Calu3 (cell line): ENCODE measurements around the gene SLC6A19. TPM values are rescaled to one million over a fixed set of nuclear protein-coding genes. Genes with fewer than 3 reads are reported as not detected.

Source experiments
- BruUV-seq: library from RNA; stranded (reverse); fragments of 400-500 nt; replicated peaks from 2 replicates; lab custom pipeline; 2021; lab: Mats Ljungman, UMichigan
- CTCF ChIA-PET: fragments of 300-600 bp; sonication (Branson Sonifier 250); formaldehyde crosslinking; loops from one replicate; lab custom pipeline; 2022; ENCODE audit warnings: antibody characterized with exemption; lab: Charles Lee
- DNase-seq: peaks from one replicate; pipeline ENCODE4 v3.0.0; 2022
- H3K27ac Mint-ChIP-seq: one replicate; pipeline ENCODE4 v1.8.0; 2022; ENCODE audit warnings: mixed read lengths; ENCODE audit not compliant: unreplicated experiment
- H3K27me3 Mint-ChIP-seq: one replicate; pipeline ENCODE4 v1.8.0; 2022; ENCODE audit warnings: mixed read lengths; ENCODE audit not compliant: unreplicated experiment
- H3K36me3 Mint-ChIP-seq: one replicate; pipeline ENCODE4 v1.8.0; 2022; ENCODE audit warnings: mild to moderate bottlenecking, moderate library complexity, mixed read lengths; ENCODE audit not compliant: insufficient read depth, unreplicated experiment
- H3K4me1 Mint-ChIP-seq: one replicate; pipeline ENCODE4 v1.8.0; 2022; ENCODE audit warnings: mild to moderate bottlenecking, low read depth, mixed read lengths; ENCODE audit not compliant: unreplicated experiment
- H3K4me3 Mint-ChIP-seq: one replicate; pipeline ENCODE4 v1.8.0; 2022; ENCODE audit warnings: mild to moderate bottlenecking, low read depth, moderate library complexity, mixed read lengths; ENCODE audit not compliant: unreplicated experiment
- H3K9me3 Mint-ChIP-seq: one replicate; pipeline ENCODE4 v1.8.0; 2022; ENCODE audit warnings: low read depth, mixed read lengths; ENCODE audit not compliant: unreplicated experiment
- CTCF ChIP-seq: fragments of 200-600 bp; IDR thresholded peaks from one replicate; pipeline ENCODE4 v1.8.0; 2022; ENCODE audit warnings: antibody characterized with exemption; ENCODE audit not compliant: unreplicated experiment
- intact Hi-C: fragments of 100-400 bp; cut with micrococcal nuclease; formaldehyde crosslinking; loops from one replicate; pipeline ENCODE4 v1.10.0; 2022; ENCODE audit not compliant: unreplicated experiment
- total RNA-seq: library from RNA; stranded (reverse); gene quantifications from 2 replicates; pipeline ENCODE4 v1.2.3, GENCODE V29; 2022

The SLC6A19 gene
- total RNA-seq, 1 experiment from 2014 or later, result not detected

GRCh38 chr5:1241509-1242080, 40.2 kb downstream of the SLC6A19 start:
- H3K36me3 Mint-ChIP-seq, result peaks cover 4% of the 10 kb centered on the region
- no peak overlapping the region for H3K4me3 Mint-ChIP-seq
- BruUV-seq, result no TSS peak
- H3K4me1 Mint-ChIP-seq, result no peaks in the 10 kb centered on the region
- DNase-seq, result no peak
- no peak for TF ChIP-seq CTCF
- no peak overlapping the region for H3K27ac Mint-ChIP-seq
- no peaks in the 10 kb centered on the region for H3K9me3 Mint-ChIP-seq
- CTCF ChIA-PET, result no interaction called here
- intact Hi-C loops, result no loop called here
- peaks cover 54% of the 10 kb centered on the region for H3K27me3 Mint-ChIP-seq

GRCh38 chr5:1242733-1243486, 41.5 kb downstream of the SLC6A19 start:
- no peak overlapping the region for H3K27ac Mint-ChIP-seq
- H3K9me3 Mint-ChIP-seq, result no peaks in the 10 kb centered on the region
- H3K4me3 Mint-ChIP-seq, result no peak overlapping the region
- peaks cover 53% of the 10 kb centered on the region for H3K27me3 Mint-ChIP-seq
- peaks cover 4% of the 10 kb centered on the region for H3K36me3 Mint-ChIP-seq
- no peak for DNase-seq
- no peaks in the 10 kb centered on the region for H3K4me1 Mint-ChIP-seq
- BruUV-seq, result no TSS peak
- CTCF ChIA-PET, result interaction anchor here (0.6 kb wide), 1 partner anchor 10 kb away, joined by 3 read pairs; no protein-coding TSS in a partner anchor
- intact Hi-C loops, result no loop called here
- no peak for TF ChIP-seq CTCF

- Mint-ChIP-seq H3K27me3 (peaks cover 59% of the 10 kb centered on the region), H3K36me3 (peaks cover 4% of the 10 kb centered on the region), H3K9me3 (no peaks in the 10 kb centered on the region), H3K27ac (no peak overlapping the region), H3K4me3 (no peak overlapping the region), H3K4me1 (no peaks in the 10 kb centered on the region)
- intact Hi-C loops, result no loop called here
- CTCF ChIA-PET, result no interaction called here
- BruUV-seq, result no TSS peak
- no peak for TF ChIP-seq CTCF
- no peak for DNase-seq
Observed at GRCh38 chr5:1243487-1244130, 42.2 kb downstream of the SLC6A19 start.

GRCh38 chr5:1244255-1244654, 42.9 kb downstream of the SLC6A19 start:
- intact Hi-C loops, result no loop called here
- Mint-ChIP-seq H3K27me3 (peaks cover 65% of the 10 kb centered on the region), H3K36me3 (peaks cover 4% of the 10 kb centered on the region), H3K4me3 (no peak overlapping the region), H3K4me1 (no peaks in the 10 kb centered on the region), H3K9me3 (no peaks in the 10 kb centered on the region), H3K27ac (no peak overlapping the region)
- DNase-seq, result no peak
- CTCF ChIA-PET, result no interaction called here
- TF ChIP-seq CTCF, result no peak
- BruUV-seq, result no TSS peak
